ENCODE measurements around the gene NGRN.
"Not testable (repeated sequence)": the region's sequence is repeated elsewhere in the genome, so short reads cannot be mapped to it uniquely, and the experiment has no call there.

The NGRN gene

GRCh38 chr15:90278467-90278866 is 13.0 kb downstream of the NGRN start:
- not testable (repeated sequence) for H3K4me3 ChIP-seq (ENCODE audit: low read length); H3K27me3 ChIP-seq (ENCODE audit: insufficient read depth, low read length); H3K9me3 ChIP-seq (ENCODE audit: low read length); H3K4me1 ChIP-seq (ENCODE audit: insufficient read depth, low read length); H3K36me3 ChIP-seq (ENCODE audit: insufficient read depth, low read length); H2AFZ ChIP-seq (ENCODE audit: low read depth, low read length)

GRCh38 chr15:90280743-90281142 is 15.3 kb downstream of the NGRN start:
- not testable (repeated sequence) for H3K4me1 ChIP-seq (ENCODE audit: insufficient read depth, low read length); H3K36me3 ChIP-seq (ENCODE audit: insufficient read depth, low read length); H2AFZ ChIP-seq (ENCODE audit: low read depth, low read length); H3K4me3 ChIP-seq (ENCODE audit: low read length); H3K27me3 ChIP-seq (ENCODE audit: insufficient read depth, low read length); H3K9me3 ChIP-seq (ENCODE audit: low read length)

GRCh38 chr15:90281637-90282036 is 16.2 kb downstream of the NGRN start:
- H3K9me3 ChIP-seq (ENCODE audit: low read length); H2AFZ ChIP-seq (ENCODE audit: low read depth, low read length); H3K4me1 ChIP-seq (ENCODE audit: insufficient read depth, low read length): not testable (repeated sequence)

GRCh38 chr15:90286678-90287077 is 21.2 kb downstream of the NGRN start:
- Histone ChIP-seq H3K9me3 (ENCODE audit: low read length) (no peaks in the 10 kb centered on the region), H3K4me3 (ENCODE audit: low read length) (no peak overlapping the region), H3K27me3 (ENCODE audit: insufficient read depth, low read length) (no peaks in the 10 kb centered on the region), H3K4me1 (ENCODE audit: insufficient read depth, low read length) (no peaks in the 10 kb centered on the region), H3K36me3 (ENCODE audit: insufficient read depth, low read length) (peaks cover 2% of the 10 kb centered on the region), H2AFZ (ENCODE audit: low read depth, low read length) (no peak overlapping the region)

More at GRCh38 chr15:90281637-90282036, 16.2 kb downstream of the NGRN start:
- not testable (repeated sequence) for H3K36me3 ChIP-seq (ENCODE audit: insufficient read depth, low read length); H3K4me3 ChIP-seq (ENCODE audit: low read length); H3K27me3 ChIP-seq (ENCODE audit: insufficient read depth, low read length)

GRCh38 chr15:90287101-90287500 is 21.6 kb downstream of the NGRN start:
- Histone ChIP-seq H3K27me3 (ENCODE audit: insufficient read depth, low read length) (no peaks in the 10 kb centered on the region), H3K4me3 (ENCODE audit: low read length) (no peak overlapping the region), H3K36me3 (ENCODE audit: insufficient read depth, low read length) (peaks cover 2% of the 10 kb centered on the region), H2AFZ (ENCODE audit: low read depth, low read length) (no peak overlapping the region), H3K9me3 (ENCODE audit: low read length) (no peaks in the 10 kb centered on the region), H3K4me1 (ENCODE audit: insufficient read depth, low read length) (no peaks in the 10 kb centered on the region)

- no peak overlapping the region for H3K4me3 ChIP-seq (ENCODE audit: low read length)
- H3K27me3 ChIP-seq (ENCODE audit: insufficient read depth, low read length), result no peaks in the 10 kb centered on the region
- no peak overlapping the region for H2AFZ ChIP-seq (ENCODE audit: low read depth, low read length)
- H3K9me3 ChIP-seq (ENCODE audit: low read length), result no peaks in the 10 kb centered on the region
- no peaks in the 10 kb centered on the region for H3K4me1 ChIP-seq (ENCODE audit: insufficient read depth, low read length)
- peaks cover 2% of the 10 kb centered on the region for H3K36me3 ChIP-seq (ENCODE audit: insufficient read depth, low read length)
Observed at GRCh38 chr15:90287946-90288345, 22.5 kb downstream of the NGRN start.

- Histone ChIP-seq H3K27me3 (ENCODE audit: insufficient read depth, low read length) (no peaks in the 10 kb centered on the region), H3K9me3 (ENCODE audit: low read length) (no peaks in the 10 kb centered on the region), H2AFZ (ENCODE audit: low read depth, low read length) (no peak overlapping the region), H3K4me1 (ENCODE audit: insufficient read depth, low read length) (peaks cover 3% of the 10 kb centered on the region), H3K4me3 (ENCODE audit: low read length) (no peak overlapping the region), H3K36me3 (ENCODE audit: insufficient read depth, low read length) (no peaks in the 10 kb centered on the region)
Observed at GRCh38 chr15:90291679-90292356, 26.3 kb downstream of the NGRN start.

- not testable (repeated sequence) for H3K4me3 ChIP-seq (ENCODE audit: low read length); H3K36me3 ChIP-seq (ENCODE audit: insufficient read depth, low read length); H3K4me1 ChIP-seq (ENCODE audit: insufficient read depth, low read length); H3K27me3 ChIP-seq (ENCODE audit: insufficient read depth, low read length); H3K9me3 ChIP-seq (ENCODE audit: low read length); H2AFZ ChIP-seq (ENCODE audit: low read depth, low read length)
Observed at GRCh38 chr15:90293040-90293810, 27.8 kb downstream of the NGRN start.

- Histone ChIP-seq H2AFZ (ENCODE audit: low read depth, low read length) (no peak overlapping the region), H3K4me3 (ENCODE audit: low read length) (no peak overlapping the region), H3K27me3 (ENCODE audit: insufficient read depth, low read length) (no peaks in the 10 kb centered on the region), H3K36me3 (ENCODE audit: insufficient read depth, low read length) (no peaks in the 10 kb centered on the region), H3K4me1 (ENCODE audit: insufficient read depth, low read length) (peaks cover 3% of the 10 kb centered on the region), H3K9me3 (ENCODE audit: low read length) (no peaks in the 10 kb centered on the region)
Observed at GRCh38 chr15:90294159-90294558, 28.7 kb downstream of the NGRN start.

- Histone ChIP-seq H3K27me3 (ENCODE audit: insufficient read depth, low read length) (no peaks in the 10 kb centered on the region), H3K4me1 (ENCODE audit: insufficient read depth, low read length) (peaks cover 3% of the 10 kb centered on the region), H2AFZ (ENCODE audit: low read depth, low read length) (no peak overlapping the region), H3K9me3 (ENCODE audit: low read length) (no peaks in the 10 kb centered on the region), H3K36me3 (ENCODE audit: insufficient read depth, low read length) (no peaks in the 10 kb centered on the region), H3K4me3 (ENCODE audit: low read length) (no peak overlapping the region)
Observed at GRCh38 chr15:90294601-90295269, 29.3 kb downstream of the NGRN start.

- Histone ChIP-seq H3K4me3 (ENCODE audit: low read length) (no peak overlapping the region), H3K9me3 (ENCODE audit: low read length) (no peaks in the 10 kb centered on the region), H3K4me1 (ENCODE audit: insufficient read depth, low read length) (peaks cover 3% of the 10 kb centered on the region), H2AFZ (ENCODE audit: low read depth, low read length) (no peak overlapping the region), H3K36me3 (ENCODE audit: insufficient read depth, low read length) (no peaks in the 10 kb centered on the region), H3K27me3 (ENCODE audit: insufficient read depth, low read length) (no peaks in the 10 kb centered on the region)
Observed at GRCh38 chr15:90295270-90295648, 29.8 kb downstream of the NGRN start.

- H3K4me1 ChIP-seq (ENCODE audit: insufficient read depth, low read length); H3K4me3 ChIP-seq (ENCODE audit: low read length); H3K27me3 ChIP-seq (ENCODE audit: insufficient read depth, low read length); H3K9me3 ChIP-seq (ENCODE audit: low read length); H2AFZ ChIP-seq (ENCODE audit: low read depth, low read length); H3K36me3 ChIP-seq (ENCODE audit: insufficient read depth, low read length): not testable (repeated sequence)
Observed at GRCh38 chr15:90296316-90296884, 30.9 kb downstream of the NGRN start.

GRCh38 chr15:90297021-90297420 is 31.5 kb downstream of the NGRN start:
- Histone ChIP-seq H3K27me3 (ENCODE audit: insufficient read depth, low read length) (no peaks in the 10 kb centered on the region), H3K9me3 (ENCODE audit: low read length) (no peaks in the 10 kb centered on the region), H3K4me3 (ENCODE audit: low read length) (no peak overlapping the region)

More at GRCh38 chr15:90297021-90297420, 31.5 kb downstream of the NGRN start:
- H2AFZ ChIP-seq (ENCODE audit: low read depth, low read length), result no peak overlapping the region
- H3K36me3 ChIP-seq (ENCODE audit: insufficient read depth, low read length), result no peaks in the 10 kb centered on the region
- peaks cover 5% of the 10 kb centered on the region for H3K4me1 ChIP-seq (ENCODE audit: insufficient read depth, low read length)

Data from neuron (in vitro differentiated cells).